ENCODE data around the gene PRPF19. TPM values are rescaled to one million over a fixed set of nuclear protein-coding genes. Genes with fewer than 3 reads are reported as not detected.

Gene PRPF19
- total and polyA plus RNA-seq, 2 of the 8 experiments (the other 6 are each of a cell fraction or from before 2014, with no cell fraction given), result 107 to 141 TPM

GRCh38 chr11:60950933-60951605 is 44.7 kb upstream of the PRPF19 start (continued):
- TF ChIP-seq, protein P1, sequence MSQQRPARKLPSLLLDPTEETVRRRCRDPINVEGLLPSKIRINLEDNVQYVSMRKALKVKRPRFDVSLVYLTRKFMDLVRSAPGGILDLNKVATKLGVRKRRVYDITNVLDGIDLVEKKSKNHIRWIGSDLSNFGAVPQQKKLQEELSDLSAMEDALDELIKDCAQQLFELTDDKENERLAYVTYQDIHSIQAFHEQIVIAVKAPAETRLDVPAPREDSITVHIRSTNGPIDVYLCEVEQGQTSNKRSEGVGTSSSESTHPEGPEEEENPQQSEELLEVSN (IDR thresholded peaks at IDR 0.05), result peak; percentile 90
- TF ChIP-seq SP4 (IDR thresholded peaks at IDR 0.05; ENCODE audit: low read length) (no peak), PHF8 (conservative IDR thresholded peaks at IDR 0.05; ENCODE audit: low read depth, low read length) (peak; percentile 32; the same call in 1 of the 2 replicates), TAF1 (IDR thresholded peaks at IDR 0.05; ENCODE audit: low read depth, low read length) (0 out of 2 replicates have a peak, but pooled peaks have one; percentile 9)
